Measurements from ENCODE around the gene SPSB4.

SPSB4 gene

DNA sequence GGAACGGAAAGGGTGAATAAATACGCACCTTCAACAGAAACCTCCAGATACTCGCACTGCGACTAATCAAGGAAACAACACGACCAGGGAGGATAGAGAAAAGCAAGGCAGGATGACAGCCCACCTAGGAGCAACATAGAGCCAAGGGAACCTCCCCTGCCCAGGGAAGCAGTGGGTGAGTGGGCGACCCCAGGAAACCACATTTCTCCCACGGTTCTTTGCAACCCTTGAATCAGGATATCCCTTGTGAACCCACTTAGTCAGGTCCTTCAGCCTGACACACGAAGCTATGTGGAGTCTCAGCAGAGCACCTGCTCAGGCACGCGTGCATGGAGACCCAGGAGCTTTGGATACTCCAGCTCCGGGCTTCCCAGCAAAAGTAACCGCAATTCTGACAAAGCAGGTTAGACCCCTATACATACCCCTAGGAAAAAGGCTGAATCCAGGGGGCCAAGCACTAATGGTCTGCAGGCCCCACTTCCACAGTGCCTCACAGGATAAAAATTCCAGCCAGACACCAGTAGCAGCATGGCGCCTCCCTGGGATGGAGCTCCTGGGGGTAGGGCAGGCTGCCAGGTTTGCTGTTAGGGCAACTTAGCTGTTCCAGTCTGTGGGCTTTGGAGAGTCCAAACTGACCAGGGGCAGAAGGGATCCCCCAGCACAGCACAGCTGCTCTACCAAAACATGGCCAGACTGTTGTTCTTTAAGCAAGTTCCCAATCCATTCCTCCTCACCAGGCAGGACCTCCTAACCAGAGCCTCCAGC is 142.1 kb downstream of the SPSB4 start:
- no peak for DNase-seq (ENCODE audit: low read depth)
- TF ChIP-seq, protein P1, sequence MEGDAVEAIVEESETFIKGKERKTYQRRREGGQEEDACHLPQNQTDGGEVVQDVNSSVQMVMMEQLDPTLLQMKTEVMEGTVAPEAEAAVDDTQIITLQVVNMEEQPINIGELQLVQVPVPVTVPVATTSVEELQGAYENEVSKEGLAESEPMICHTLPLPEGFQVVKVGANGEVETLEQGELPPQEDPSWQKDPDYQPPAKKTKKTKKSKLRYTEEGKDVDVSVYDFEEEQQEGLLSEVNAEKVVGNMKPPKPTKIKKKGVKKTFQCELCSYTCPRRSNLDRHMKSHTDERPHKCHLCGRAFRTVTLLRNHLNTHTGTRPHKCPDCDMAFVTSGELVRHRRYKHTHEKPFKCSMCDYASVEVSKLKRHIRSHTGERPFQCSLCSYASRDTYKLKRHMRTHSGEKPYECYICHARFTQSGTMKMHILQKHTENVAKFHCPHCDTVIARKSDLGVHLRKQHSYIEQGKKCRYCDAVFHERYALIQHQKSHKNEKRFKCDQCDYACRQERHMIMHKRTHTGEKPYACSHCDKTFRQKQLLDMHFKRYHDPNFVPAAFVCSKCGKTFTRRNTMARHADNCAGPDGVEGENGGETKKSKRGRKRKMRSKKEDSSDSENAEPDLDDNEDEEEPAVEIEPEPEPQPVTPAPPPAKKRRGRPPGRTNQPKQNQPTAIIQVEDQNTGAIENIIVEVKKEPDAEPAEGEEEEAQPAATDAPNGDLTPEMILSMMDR (IDR thresholded peaks at IDR 0.05; ENCODE audit: control insufficient read depth, extremely low read depth, insufficient read depth), result no peak
- H3K4me3 ChIP-seq (ENCODE audit: low read depth, low read length), result no peak overlapping the region

Data from LNCaP clone FGC (cell line).